ENCODE results near the gene ZDHHC14.
"Not testable (repeated sequence)": the region's sequence is repeated elsewhere in the genome, so short reads cannot be mapped to it uniquely, and the experiment has no call there.

The ZDHHC14 gene

DNA sequence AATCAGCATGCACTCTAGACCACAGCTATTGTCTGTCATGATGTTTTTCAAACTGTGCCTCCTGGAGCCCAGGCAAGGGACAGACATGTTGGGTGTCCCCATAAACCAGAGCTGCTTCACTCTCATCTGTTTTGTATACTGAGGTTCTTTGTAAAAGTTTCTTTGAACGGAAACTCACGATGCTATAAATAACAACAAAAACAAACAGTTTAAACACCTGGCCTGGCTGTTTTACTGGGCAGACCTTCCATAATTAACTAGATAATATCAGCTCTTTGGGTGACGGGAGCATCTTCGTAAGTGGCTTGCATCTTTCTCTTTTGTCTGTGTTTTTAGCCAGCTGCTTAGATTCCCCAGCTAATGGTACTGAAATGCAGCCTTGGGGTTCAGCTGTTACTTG lies 190.3 kb downstream of the ZDHHC14 start:
- no peak for TF ChIP-seq CTCF (IDR thresholded peaks at IDR 0.05; ENCODE audit: low read depth, low read length)
- H3K4me3 ChIP-seq (ENCODE audit: low read depth, low read length): no peak overlapping the region

GRCh38 chr6:157571950-157572349 lies 191.0 kb downstream of the ZDHHC14 start:
- no peak for TF ChIP-seq CTCF (IDR thresholded peaks at IDR 0.05; ENCODE audit: low read depth, low read length)
- no peak overlapping the region for H3K4me3 ChIP-seq (ENCODE audit: low read depth, low read length)

DNA sequence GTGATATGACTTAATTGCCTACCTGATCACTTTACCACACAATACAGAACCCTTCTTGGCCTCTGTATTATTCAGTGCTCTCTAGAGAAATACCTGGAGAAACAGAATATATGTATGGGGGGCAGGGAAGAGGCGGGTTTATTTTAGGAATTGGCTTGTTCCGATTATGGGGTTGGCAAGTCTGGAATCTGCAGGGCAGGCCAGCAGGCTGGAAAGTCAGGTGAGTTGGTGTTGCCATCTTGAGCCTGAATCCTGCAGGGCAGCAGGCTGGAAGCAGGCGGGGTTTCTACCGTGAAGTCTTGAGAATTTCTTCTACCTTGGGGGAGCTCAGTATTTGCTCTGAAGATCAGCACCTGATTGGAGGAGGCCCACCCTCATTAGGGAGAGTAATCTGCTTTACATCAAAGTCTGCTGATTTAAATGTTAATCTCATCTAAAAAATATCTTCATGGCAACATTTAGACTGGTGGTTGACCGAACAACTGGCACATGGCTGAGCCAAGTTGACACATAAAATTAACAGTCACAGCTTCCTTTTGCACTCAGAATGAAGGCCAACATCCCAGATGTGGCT lies 193.9 kb downstream of the ZDHHC14 start:
- H3K4me3 ChIP-seq (ENCODE audit: low read depth, low read length): no peak overlapping the region
- no peak for TF ChIP-seq CTCF (IDR thresholded peaks at IDR 0.05; ENCODE audit: low read depth, low read length)

DNA sequence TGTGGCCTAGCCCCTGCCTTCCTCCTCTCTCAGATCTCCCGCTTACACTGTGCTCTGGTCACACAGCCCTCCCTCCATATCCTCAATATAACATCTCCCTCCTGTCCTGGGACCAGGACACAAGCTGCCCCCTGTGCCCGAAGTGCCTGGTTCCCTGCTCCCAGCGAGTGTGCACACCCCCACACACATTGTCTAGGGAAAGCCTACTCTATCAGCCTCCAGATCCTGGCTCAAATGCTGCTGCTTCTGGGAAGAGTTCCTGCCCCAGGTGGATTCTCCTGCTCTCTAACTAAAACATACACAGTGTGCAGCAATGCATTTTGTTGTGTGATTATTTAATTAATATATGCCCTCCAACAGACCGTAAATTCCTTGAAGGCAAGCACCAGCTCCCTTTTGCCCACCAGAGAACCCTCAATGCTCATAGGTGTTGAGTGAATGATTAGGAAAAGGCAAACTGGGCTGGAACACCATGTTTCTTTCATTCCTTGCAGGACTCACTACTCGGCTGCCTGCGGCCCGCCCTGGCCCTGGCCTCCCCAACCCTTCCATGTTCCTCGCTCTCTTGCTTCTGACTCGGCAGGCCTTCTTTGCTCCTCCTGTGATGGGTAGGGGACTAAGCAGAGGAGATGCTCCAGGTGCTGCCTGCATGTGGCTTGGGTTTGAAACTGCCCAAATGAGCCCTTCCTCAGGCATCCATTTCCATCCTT lies 194.6 kb downstream of the ZDHHC14 start:
- no peak overlapping the region for H3K4me3 ChIP-seq (ENCODE audit: low read depth, low read length)
- TF ChIP-seq CTCF (IDR thresholded peaks at IDR 0.05; ENCODE audit: low read depth, low read length): no peak

DNA sequence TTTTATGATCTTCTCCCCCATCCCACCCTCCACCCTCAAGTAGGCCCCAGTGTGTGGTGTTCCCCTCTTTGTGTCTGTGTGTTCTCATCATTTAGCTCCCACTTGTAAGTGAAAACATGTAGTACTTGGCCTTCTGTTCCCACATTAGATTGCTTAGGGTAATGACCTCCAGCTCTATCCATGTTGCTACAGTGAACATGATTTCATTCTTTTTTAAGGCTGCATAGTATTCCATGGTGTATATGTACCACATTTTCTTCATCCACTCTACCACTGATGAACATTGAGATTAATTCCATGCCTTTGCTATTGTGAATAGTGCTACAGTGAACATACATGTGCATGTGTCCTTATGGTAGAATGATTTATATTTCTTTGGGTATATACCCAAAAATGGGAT lies 196.0 kb downstream of the ZDHHC14 start:
- not testable (repeated sequence) for H3K4me3 ChIP-seq (ENCODE audit: low read depth, low read length)

DNA sequence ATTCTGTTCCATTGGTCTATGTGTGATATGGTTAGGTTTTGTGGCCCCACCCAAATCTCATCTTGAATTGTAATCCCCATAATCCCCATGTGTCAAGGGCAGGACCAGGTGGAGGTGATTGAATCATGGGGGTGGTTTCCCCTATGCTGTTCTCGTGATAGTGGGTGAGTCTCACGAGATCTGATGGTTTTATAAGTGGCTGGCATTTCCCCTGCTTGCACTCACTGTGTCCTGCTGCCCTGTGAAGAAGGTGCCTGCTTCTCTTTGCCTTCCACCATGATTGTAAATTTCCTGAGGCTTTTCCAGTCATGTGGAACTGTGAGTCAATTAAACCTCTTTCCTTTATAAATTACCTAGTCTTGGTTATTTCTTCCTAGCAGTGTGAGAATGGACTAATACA lies 197.5 kb downstream of the ZDHHC14 start:
- not testable (repeated sequence) for H3K4me3 ChIP-seq (ENCODE audit: low read depth, low read length)

GRCh38 chr6:157579467-157580031 lies 198.6 kb downstream of the ZDHHC14 start:
- TF ChIP-seq CTCF (IDR thresholded peaks at IDR 0.05; ENCODE audit: low read depth, low read length): no peak
- H3K4me3 ChIP-seq (ENCODE audit: low read depth, low read length): no peak overlapping the region

DNA sequence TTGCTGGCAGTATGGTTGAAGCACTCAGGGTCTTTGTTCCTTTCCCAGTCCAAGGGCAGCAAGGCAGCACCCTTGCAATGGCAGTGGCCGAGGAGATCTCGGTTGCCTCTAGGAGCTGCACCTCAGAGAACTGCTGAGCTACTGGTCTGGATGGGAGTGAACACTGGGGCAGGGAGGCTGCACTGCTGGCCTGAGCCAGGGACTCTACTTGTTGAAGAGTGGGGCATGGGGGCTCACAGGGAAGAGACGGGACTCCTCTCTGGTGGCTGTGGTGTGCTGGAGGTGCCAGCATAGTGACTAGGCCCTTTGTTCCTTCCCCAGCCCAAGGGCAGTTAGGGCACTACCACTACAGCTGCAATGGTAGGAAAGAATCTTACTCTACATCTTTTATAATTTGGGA lies 203.0 kb downstream of the ZDHHC14 start:
- no peak for TF ChIP-seq CTCF (IDR thresholded peaks at IDR 0.05; ENCODE audit: low read depth, low read length)
- H3K4me3 ChIP-seq (ENCODE audit: low read depth, low read length): no peak overlapping the region
